ENCODE measurements around the gene GABBR2.

GRCh38 chr9:98642661-98643312 lies 65.9 kb downstream of the GABBR2 start:
- TF ChIP-seq POLR2A (IDR thresholded peaks at IDR 0.05; ENCODE audit: low read depth, low read length) (no peak), POLR2AphosphoS5 (IDR thresholded peaks at IDR 0.05; ENCODE audit: low read depth, low read length) (no peak), TAF1 (IDR thresholded peaks at IDR 0.05; ENCODE audit: borderline replicate concordance, low read depth, low read length) (no peak)

All from GM12892 (cell line).